Lower leg skin (tissue), 4 donors: ENCODE measurements around the gene GPR157. TPM values are rescaled to one million over a fixed set of nuclear protein-coding genes. Genes with fewer than 3 reads are reported as not detected.

Experiments used
- DNase-seq, 2 donors: peaks; one replicate each; pipeline ENCODE4 v3.0.0-alpha.2; 2019; ENCODE audit warnings: low spot score in 2 of 2
- H3K4me3 ChIP-seq: fragments of 200-600 bp; sonication (generic); 2 replicates; pipeline ENCODE4 v1.5.1; 2017; ENCODE audit warnings: mild to moderate bottlenecking, low read depth; ENCODE audit not compliant: poor library complexity, severe bottlenecking
- POLR2A ChIP-seq, 2 donors: fragments of 450-650 bp; IDR thresholded peaks; one replicate each; pipeline ENCODE4 v1.6.1; 2016 to 2017; ENCODE audit warnings: antibody characterized with exemption in 2 of 2, mild to moderate bottlenecking in 1 of 2, moderate library complexity in 1 of 2
- WGBS, 2 donors: methylation state at CpG; one replicate each; pipeline ENCODE4 v1.1.5; 2018; 5-methylcytosine and 5-hydroxymethylcytosine counted together
- intact Hi-C: fragments of 100-400 bp; cut with DNase I; formaldehyde crosslinking; loops from one replicate; pipeline ENCODE4 v1.15.0; 2023; ENCODE audit warnings: low total_unique reads
- total RNA-seq, 4 donors: library from RNA; depleted of rRNA; stranded (reverse); fragments of >200 nt; gene quantifications; one replicate each; pipeline ENCODE4 v1.1.0, GENCODE V29; 2016
- TF ChIP-seq, protein P1 (sequence below), 3 donors: fragments of 450-650 bp; IDR thresholded peaks; one replicate each; pipeline ENCODE4 v1.5.1; 2016; ENCODE audit warnings: antibody characterized with exemption in 3 of 3, mild to moderate bottlenecking in 3 of 3, moderate library complexity in 2 of 3

Gene GPR157
- total RNA-seq, 4 donors from 2014 or later = 49.5 to 95.7 (median 60.8) TPM

DNA sequence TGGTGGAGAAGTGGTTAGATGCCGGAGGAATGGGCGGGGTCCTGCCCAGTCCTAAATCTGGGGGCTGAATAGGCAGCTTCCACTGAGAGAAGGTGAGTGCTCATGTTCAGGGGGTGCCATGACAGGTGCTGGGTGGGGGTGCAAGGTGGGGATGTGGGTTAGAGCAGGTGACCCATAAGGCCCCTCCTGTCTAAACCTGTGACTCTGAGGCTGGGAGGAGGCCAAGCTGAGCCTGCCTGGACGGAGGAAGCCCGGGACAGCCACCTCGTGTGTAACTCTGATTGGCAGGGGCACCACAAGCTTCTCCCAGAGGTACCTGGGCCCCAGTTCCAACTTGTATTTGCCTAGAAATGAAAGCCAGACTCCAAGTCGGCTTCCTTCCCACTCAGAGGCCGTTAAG, 10.7 kb downstream of the GPR157 start:
- no peak overlapping the region for H3K4me3 ChIP-seq
- no peak for TF ChIP-seq POLR2A (IDR thresholded peaks at IDR 0.05)
- TF ChIP-seq, protein P1, sequence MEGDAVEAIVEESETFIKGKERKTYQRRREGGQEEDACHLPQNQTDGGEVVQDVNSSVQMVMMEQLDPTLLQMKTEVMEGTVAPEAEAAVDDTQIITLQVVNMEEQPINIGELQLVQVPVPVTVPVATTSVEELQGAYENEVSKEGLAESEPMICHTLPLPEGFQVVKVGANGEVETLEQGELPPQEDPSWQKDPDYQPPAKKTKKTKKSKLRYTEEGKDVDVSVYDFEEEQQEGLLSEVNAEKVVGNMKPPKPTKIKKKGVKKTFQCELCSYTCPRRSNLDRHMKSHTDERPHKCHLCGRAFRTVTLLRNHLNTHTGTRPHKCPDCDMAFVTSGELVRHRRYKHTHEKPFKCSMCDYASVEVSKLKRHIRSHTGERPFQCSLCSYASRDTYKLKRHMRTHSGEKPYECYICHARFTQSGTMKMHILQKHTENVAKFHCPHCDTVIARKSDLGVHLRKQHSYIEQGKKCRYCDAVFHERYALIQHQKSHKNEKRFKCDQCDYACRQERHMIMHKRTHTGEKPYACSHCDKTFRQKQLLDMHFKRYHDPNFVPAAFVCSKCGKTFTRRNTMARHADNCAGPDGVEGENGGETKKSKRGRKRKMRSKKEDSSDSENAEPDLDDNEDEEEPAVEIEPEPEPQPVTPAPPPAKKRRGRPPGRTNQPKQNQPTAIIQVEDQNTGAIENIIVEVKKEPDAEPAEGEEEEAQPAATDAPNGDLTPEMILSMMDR (IDR thresholded peaks at IDR 0.05) = no peak
- no peak for DNase-seq
- 55 to 59% methylated on average over 7 of the region's 7 CpGs for WGBS, 2 donors
- intact Hi-C loops = no loop called here

DNA sequence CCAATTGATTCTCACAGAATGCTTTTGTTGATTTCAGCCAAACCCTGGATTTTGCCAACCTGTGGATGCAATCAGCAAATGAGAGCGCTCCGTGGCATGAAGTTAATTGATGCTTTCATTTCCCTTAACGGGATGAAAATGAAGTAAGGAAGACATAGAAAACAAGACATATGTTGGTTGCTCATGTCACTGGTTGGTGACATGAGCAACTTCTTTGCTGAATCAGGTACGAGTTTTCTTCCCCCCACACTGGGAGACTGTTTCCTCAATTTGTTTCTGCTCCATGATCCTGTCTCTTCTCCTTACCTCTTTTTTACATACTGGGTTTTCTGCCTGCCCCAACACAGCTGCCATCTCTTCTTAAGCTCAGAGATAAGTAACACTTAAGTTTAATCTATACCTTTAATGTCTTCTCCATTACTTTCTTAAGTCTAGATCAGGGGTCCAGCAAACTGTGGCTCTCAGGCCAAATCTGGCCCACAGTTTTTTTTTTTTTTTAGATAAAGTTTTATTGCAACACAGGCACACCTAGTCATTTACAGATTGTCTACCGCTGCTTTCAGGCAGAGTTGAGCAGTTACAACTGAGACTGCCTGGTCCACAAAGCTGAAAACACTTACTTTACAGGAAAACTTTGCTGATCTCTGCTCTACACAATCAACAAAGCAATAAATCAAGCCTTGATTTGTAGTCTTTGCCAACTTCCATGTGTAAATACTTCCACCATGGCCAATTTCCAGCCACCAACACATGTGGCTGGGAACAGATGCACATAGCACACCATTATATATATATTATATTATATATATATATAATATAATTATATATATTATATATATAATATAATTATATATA, 13.3 kb downstream of the GPR157 start:
- intact Hi-C loops = no loop called here
- WGBS, 2 donors = 50 to 53% methylated on average over 5 of the region's 5 CpGs
- no peak for TF ChIP-seq POLR2A (IDR thresholded peaks at IDR 0.05)
- TF ChIP-seq, protein P1 (IDR thresholded peaks at IDR 0.05) = no peak
- no peak for DNase-seq
- no peak overlapping the region for H3K4me3 ChIP-seq

DNA sequence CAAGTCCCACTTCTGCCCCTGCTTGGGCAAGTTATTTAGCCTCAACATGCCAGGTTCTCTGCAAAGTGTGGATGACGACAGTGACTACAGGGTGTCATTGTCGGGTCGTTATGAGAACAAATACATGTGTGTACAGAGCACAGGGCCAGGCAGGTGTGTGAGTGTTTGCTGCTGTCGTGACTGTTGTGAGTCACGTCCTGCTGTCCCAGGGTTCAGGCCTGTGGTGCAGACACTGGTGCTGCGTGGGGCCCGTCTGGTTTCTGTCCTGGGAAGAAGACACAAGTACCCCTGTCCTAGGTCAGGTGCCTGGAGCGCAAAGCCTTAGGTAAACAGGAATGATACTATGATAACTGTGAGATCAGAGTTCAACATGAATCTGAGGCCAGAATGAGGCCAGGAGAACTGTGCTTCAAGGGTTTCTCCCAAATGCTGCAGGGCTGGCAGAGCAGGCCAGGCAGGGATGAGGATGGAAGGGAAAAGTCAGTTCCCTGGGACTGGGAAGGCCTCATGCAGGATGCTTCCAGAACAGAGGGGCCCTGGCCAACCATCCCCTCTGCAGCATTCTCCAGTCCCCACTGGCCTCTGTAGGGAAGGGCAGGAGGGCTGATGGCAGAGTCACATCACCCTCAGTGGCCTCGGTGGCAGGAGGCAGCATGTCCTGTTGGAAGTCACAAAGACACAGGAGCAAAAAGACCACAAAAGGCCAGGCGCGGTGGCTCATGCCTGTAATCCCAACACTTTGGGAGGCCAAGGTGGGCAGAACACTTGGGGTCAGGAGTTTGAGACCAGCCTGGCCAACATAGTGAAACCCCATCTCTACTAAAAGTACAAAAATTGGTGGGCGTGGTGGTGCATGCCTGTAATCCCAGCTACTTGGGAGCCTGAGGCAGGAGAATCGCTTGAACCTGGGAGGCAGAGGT, 15.7 kb downstream of the GPR157 start:
- intact Hi-C loops = loop anchor here (5.0 kb wide), 1 partner anchor 84 kb away; no protein-coding TSS in a partner anchor
- no peak for DNase-seq
- no peak overlapping the region for H3K4me3 ChIP-seq
- TF ChIP-seq, protein P1 (IDR thresholded peaks at IDR 0.05) = no peak
- no peak for TF ChIP-seq POLR2A (IDR thresholded peaks at IDR 0.05)
- 85% methylated on average over 13 of the region's 13 CpGs for WGBS, 2 donors

DNA sequence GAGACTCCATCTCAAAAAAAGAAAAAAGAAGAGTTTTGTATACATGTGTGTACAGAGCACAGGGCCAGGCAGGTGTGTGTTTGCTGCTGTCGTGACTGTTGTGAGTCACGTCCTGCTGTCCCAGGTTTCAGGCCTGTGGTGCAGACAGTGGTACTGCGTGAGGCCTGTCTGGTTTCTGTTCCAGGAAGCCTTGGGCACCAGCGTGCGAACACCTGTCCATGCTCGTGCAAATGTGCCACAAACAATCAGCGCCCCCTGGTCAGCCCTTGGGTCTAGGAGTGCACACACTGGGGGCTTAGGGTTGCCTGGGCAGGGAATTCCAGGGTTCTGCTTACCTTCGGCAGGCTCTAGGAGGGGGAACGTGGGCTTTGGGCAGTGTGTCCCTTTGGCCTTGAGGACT, 16.9 kb downstream of the GPR157 start:
- no peak for DNase-seq
- TF ChIP-seq POLR2A (IDR thresholded peaks at IDR 0.05) = no peak
- TF ChIP-seq, protein P1 (IDR thresholded peaks at IDR 0.05) = no peak
- no peak overlapping the region for H3K4me3 ChIP-seq
- WGBS, 2 donors = 88% methylated on average over 9 of the region's 9 CpGs
- intact Hi-C loops = loop anchor here (5.0 kb wide), 1 partner anchor 85 kb away; no protein-coding TSS in a partner anchor

DNA sequence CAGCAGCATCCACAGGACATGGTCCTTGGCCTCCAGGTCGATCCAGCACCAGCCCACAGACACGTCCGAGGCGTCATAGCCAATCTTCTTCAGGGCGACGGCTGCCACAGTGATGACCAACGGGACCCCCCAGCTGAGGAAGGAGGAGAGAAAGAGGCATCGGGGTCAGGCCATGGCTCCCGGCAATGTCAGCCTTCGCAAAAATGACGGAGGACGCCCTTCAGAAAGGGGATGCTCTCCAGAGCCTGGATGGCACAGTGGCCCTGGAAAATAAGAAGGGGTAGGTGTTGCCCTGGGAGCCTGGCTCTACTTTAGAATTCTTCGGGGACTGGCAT, 17.6 kb downstream of the GPR157 start:
- no peak for TF ChIP-seq POLR2A (IDR thresholded peaks at IDR 0.05)
- TF ChIP-seq, protein P1 (IDR thresholded peaks at IDR 0.05) = no peak
- no peak overlapping the region for H3K4me3 ChIP-seq
- 93 to 97% methylated on average over 13 of the region's 13 CpGs for WGBS, 2 donors
- intact Hi-C loops = loop anchor here (5.0 kb wide), 1 partner anchor 86 kb away; no protein-coding TSS in a partner anchor
- no peak for DNase-seq
